ENCODE measurements around the gene CHST12.
A peak's percentile ranks its signal among the peaks of the same experiment; 100 is the strongest.
"Not testable (repeated sequence)": the region's sequence is repeated elsewhere in the genome, so short reads cannot be mapped to it uniquely, and the experiment has no call there.

Gene CHST12

DNA sequence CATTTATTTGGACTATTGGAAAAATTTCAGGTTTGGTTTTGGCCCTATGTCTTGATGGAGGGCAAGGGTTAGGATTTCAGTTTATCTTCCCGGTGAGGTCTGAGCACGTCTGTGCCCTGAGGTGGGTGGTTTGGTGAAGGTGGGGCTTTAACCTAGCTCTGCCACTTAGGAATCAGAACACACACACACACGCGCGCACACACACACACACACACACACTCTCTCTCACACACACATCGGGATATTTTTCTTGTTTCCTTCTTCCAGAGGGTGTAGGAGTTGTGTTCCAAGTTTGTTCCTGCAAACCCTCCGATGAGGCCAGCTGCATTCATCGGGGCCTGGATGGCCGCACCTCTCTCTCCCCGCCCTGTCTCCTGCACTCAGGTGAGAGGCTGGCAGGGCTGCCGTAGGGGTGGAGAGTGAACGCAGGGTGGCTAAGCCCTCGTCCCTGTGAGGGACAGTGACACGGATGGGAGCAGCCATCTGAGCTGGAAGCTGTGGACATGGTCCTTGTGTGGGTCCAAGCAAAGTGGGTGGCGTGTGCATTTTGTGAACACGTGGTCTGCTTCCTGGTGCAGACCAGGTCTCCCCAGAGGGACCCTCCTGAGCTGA, 34.2 kb downstream of the CHST12 start:
- DNase-seq, result no peak

DNA sequence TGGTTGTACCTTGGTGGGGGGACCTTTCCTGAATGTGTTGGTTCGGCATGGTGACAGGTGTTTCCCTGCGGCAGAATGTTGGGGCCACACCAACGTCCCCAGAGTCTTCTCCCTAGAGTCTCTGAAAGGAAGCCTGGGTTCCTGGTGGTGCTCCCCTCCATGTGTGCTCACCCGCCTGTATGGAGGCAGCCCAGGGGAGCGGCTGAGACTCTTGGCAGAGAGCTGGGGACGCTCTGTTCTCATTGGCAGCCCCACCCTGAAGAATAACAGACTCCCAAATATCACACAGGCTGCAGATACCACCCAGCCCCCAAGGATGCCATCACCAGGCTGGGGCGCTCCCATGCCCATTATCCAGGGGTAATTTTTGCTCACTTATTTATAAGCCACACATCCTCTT, 34.8 kb downstream of the CHST12 start:
- no peak for DNase-seq

DNA sequence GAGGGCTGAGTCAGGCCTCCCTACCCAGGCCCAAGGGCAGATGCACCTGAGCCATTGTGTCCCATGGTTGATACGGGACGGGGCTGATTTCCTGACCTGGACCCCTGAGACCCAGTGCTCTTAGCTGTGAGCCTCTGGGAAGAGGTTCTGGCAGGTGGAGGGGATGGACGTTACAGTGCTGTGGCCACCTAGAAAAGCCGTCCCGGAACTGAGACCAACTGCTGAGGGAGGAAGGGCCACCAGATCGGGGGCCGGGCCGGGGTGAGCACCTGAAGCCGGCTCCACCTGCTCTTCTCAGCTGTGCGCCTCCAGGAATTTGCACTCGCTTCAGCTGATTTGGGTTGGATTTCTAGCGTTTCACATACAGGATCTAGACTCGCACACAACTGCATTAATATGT, 35.4 kb downstream of the CHST12 start:
- DNase-seq, result no peak

DNA sequence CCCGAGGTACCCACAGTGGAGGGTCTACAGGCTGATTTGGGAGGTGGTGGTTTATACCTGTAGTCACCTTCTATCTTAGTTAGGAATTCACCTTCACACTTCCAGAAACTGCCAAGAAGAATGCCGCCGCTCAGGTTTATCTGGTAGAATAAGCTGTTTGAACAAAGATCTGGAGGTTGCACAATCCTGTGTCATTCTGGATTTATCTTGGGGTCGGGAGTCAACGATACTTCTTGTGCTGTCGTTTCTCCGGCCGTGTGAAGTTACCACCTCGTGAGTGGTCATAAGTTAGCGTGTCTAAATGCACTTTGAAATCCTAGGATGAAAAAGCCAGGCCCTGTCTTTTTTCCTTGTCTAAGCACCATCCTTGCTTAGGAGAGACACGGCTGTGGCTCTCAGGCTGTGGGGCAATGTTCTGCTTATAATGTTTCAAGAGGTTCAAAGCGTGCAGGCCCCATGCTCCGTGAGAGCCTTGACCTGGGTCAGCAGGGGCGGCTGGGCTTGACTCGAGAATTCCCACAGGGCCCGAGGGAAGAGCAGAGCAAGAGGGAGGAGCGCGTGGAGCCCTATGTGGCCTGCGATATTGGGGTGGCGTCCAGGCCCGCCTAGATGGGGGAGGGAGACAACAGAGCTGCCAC, 37.3 kb downstream of the CHST12 start:
- DNase-seq, result no peak

DNA sequence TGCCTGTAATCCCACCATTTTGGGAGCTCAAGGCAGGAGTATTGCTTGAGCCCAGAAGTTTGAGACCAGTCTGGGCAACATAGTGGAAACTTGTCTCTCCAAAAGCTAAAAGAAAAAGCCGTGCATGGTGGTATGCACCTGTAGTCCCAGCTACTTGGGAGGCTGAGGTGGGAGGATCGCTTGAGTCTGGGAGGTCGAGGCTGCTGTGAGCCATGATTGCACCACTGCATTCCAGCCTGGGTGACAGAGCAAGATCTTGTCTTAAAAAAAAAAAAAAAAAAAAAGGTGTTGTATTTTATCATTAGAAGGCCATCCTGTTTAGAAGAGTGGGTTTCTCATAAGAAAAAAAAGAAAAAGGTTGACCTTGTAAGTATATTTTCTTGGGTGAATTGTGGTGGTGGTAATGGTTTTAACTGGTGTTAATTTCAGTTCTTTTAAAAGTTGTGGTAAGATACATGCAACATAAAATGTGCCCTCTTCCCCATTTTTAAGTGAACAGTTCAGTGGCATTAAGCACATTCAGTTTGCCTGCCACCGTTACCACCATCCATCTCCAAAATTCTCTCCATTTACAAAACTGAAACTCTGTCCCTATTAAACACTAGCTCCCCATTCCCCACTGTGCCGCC, 38.1 kb downstream of the CHST12 start:
- no peak for DNase-seq

DNA sequence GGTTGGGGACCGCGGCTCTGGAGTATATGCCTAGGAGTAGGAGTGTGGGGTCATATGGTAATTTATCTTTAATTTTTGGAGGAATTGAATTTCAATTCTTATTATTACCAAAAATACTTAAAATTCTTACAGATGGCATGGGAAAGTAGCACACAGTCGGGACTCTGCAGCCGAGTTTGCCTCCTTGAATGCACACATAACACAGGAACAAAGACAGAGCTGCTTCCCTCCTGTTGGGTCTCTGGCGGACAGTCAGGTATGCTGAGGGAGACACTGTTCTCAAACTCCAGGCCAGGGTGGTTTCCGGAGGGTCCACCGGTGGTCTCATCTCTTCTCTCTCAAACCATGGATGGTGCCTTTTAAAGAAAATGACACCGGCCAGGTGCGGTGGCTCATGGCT, 40.1 kb downstream of the CHST12 start:
- no peak for DNase-seq

DNA sequence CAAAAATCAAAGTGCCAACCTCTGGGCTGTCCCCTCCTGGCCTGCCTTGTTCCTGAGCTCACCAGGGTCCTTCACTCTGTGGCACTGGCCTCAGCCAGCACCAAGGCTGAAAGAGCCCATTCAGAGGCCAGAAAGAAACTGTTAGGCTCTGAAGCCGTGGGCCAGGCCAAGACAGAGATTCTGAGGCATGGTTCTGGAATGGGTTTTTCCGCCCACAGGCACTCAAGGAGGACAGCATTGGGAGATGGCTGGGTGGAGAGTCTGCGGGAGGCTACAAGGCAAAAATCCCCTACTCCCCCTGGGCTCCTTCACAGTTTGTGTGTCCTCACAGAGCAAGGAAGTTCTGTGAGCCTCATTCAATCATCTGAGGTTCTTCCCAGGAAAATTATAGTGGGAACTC, 41.1 kb downstream of the CHST12 start:
- DNase-seq, result no peak

DNA sequence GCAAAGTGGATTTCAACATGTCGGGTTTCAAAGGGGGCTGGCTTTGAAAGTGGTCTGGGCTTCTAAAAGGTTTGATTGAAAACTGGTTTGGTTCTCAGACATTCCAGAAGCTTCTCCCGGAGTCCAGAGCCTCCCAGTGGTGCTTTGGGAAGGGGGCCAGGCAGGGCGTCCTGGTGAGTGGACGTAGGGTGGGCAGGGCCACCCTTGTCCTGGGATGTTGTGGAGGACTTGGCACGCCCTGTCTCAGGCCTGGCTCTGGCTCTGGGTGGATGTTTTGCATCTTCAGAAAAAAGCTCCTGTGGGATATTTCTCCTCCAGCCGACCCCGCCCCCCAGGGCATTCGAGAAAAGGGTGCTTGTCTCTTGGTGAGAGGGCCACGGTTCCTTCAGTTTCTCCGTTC, 41.6 kb downstream of the CHST12 start:
- DNase-seq, result no peak

DNA sequence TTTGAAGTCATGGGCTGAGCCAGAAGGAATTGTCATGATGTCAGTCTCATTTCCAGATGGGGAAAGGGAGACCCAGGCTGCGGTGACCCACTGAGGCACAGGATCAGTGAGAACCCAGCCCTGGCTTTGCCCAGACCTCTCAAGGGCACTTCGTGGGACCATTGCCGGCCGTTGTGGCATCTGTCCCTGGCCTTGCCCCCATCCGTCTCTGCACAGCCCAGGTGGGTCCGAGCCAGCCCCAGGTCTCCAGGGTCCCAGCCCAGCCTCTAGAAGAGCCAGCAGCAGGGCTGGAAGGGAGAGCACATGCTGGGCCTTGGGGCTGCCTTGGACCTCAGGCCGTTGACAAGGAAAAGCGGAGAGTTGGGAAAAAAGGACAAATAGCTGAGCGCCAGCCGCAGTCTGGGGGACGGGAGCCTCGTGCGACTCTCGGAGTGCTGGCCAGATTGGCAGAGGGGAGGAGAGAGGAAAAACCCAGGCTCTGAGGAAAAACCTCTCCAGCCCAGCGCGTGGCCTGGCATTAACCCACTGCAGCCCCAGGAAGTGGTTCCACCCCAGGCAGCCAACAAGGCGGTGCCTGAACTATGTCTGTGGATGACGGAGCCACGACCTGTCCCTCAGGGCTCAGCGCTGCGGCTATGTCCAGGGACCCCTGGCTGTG, 42.6 kb downstream of the CHST12 start:
- DNase-seq, result no peak

DNA sequence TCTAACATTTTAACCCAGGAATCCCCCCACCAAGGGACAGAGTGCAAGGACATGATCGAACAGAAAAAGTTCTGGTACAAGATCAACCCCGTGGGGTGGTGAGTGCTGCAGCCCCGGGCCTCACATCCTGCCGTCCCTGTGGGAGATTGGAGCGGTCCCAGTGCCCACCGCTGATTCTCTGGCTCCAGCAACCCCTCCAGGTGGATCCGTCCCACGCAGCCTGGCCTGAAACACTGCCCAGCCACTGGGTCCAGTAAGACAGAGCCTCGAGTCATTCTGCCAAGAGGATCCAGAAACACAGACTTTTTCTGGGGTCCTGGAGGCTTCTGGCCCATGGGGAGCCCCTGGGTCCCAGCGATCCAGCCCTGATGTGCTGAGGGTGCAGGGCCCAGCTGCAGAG, 43.3 kb downstream of the CHST12 start:
- DNase-seq, result no peak

DNA sequence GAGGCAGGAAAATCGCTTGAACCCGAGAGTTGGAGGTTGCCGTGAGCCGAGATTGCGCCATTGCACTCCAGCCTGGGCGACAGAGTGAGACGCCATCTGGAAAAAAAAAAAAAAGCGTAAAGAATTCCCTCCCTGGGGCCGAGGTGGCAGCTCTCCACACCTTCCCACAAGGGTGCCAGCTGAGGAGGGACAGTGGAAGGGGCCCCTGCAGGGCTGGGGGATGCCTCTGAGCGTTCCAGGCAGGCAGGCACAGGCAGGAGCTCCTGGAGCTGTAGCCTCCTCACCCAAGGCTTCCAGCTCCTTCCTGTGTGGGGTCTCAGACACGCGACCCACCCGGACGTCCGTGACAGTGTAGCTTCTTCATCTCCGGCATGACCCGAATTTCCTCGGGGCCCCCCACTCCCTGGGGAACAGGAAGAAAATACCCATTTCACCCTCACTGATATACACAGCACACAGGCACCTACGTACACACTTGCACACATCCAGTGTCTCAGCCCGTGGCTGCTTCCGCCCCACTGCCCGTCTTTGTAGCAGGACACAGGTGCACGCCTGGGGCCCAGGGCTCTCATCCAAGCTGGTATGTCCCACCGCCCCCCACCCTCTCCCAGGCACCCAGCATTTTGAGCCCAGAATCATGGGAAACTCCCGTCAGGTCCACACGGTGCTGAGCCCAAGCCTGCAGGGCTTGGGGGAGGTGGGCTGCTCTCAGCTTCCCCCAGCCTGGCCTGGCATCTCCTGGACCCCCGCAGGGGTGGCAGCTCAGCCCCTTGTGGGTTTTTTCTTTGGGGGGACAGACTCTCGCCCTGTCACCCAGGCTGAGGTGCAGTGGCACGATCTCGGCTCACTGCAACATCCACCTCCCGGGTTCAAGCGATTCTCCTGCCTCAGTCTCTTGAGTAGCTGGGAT, 47.0 kb downstream of the CHST12 start:
- no peak for DNase-seq

DNA sequence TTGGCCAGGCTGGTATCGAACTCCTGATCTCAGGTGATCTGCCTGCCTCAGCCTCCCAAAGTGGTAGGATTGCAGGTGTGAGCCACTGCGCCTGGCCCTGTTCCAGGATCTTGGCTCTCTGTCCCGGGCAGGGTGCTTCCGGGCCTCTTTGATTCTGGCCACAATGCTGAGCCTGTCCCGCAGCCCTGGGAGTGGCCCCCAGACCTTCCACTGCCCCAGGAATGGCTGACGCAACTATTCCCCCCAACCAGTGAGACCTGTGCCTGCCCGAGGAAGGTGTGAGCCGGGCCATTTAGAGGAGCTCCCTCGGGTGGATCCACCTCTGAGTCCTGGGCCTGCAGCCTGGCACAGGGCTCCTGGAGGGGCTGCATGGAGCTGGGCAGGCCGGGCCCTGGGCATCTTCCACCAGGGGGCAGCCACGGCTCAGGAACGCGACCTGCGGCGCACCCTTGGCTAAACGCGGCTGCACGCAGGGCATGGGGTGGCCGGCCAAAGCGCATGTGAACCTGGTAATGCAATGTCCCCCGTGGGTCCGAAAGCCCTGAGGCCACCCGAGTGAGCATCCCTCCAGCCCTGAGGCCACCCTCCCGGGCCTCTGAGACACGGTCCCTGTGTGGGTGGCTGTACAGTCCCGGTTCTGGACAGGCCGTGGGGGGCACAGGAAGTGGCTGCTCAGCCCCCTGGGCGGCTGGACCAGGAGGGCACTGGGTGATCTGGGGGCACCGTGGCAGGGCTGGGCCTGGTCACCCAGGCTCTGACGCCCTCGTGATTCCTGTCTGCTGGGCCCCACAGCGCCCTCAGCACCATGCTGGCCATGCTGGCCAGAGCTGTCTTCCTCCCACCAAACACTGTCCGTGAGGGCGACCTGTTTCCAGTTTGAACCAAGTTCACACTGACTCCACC, 48.0 kb downstream of the CHST12 start:
- DNase-seq, result peak; percentile 86 to 91

DNA sequence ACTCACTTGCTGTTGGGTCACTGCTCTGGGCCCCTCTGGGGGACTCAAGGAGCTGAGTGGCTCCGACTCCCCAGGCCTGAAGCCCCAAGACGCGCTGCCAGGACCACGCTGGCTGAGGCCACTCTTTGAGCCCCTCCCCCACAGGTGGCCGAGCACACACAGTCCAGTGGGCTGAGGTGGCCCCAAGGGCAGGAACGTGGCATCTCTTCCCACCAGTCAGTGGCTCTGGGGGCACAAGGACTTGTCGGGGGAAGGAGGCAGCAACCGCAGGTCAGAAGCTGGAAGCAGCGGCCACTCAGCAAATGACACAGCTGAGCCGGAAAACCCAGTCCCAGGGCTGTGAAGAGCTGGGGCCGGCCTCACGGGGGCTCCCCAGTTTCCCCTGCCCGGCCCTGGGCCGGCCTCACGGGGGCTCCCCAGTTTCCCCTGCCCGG, 48.7 kb downstream of the CHST12 start:
- DNase-seq, result peak in 1 of 2 experiments; percentile 31

DNA sequence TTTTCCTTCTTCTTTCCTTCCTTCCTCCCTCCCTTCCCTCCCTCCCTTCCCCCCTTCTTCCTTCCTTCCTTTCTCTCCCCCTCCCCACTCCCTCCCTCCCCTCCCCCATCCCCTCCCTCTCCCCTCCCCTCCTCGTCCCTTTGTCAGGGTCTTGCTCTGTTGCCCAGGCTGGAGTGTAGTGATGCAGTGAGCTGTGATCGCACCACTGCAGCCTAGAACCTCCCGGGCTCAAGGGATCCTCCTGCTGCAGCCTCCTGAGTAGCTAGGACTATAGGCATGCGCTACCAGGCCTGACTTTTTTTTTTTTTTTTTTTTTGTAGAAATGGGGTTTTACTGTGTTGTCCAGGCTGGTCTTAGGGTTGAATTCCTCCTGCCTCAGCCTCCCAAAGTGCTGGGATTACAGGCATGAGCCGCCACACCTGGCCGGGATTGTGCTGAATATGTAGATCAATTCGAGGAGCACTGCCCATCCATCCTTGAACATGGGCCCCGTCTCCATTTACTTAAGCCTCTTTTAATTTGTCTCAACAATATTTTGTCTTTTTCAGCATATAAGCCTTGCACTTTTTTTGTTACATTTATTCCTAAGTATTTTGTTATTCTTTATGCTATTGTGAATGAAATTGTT, 49.3 kb downstream of the CHST12 start:
- no peak for DNase-seq

DNA sequence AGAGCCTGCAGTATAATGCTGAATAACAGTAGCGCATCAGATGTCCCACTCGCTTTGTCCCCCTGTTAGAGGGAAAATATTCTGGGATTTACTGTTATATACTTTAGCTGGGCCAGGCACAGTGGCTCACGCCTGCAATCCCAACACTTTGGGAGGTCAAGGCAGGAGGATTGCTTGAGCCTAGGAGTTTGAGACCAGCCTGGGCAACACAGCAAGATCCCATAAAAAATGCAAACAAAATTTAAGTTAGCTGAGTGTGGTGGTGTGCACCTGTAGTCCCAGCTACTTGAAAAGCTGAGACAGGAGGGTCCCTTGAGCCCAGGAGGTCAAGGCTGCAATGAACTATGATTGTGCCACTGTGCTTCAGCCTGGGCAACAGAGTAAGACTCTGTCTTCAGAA, 50.4 kb downstream of the CHST12 start:
- not testable (repeated sequence) for DNase-seq

DNA sequence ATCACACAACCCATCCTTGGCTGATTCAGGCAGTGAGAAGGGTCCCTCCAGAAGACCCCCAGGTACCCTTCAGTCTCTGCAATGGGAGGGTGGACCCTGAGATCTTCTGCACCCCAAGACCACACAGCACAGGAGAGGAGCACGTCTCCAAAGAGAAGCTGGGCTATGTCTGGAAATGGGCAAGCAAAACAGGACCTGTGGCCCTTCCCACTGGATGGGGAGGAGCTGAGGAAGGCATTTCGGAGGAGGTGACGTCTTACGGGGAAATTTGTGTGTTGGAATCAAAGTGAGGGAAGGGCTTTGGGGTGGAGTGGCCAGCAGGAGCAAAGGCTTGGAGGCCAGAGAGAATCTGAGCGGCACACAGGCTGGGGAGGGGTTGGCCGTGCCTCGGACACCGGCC, 56.3 kb downstream of the CHST12 start:
- no peak for DNase-seq

DNA sequence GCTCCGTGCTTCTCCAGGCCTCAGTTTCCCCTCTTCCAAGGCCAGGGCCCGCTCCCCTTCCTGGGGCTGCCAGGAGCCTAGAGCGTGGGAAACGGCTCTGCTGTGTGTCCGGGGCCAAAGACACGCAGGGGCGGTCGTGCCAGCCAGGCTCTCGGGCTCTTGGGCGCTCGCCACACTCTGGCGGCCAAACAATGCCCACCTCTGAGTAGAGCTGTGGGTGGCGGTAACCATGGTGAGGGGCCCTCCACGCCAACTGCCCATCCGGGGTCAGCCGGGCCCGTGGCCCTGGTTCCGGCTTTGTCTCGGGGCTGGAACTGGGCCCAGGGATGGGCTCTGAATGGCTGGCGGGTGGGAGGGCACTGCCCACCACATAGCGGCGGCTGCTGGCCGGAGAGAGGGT, 56.8 kb downstream of the CHST12 start:
- no peak for DNase-seq

DNA sequence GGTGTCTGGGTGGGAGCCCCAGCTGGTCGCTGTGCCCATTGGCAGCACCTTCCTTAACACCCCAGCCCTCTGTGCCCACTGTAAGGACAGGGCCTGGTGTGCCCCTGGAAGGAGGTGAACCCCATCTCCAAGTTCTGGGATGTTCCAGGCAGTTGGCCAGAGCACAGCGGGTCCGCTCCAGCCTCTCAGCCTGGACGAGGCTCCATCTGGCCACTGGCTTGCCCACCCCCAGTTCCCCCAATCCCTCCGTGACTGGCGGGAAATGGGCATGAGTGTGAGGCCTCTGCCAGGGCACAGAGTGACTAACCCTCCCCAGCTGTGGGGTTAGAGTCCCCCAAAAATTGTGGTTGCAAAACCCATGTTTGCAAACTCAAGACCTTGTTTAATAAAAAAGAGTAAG, 57.2 kb downstream of the CHST12 start:
- no peak for DNase-seq

DNA sequence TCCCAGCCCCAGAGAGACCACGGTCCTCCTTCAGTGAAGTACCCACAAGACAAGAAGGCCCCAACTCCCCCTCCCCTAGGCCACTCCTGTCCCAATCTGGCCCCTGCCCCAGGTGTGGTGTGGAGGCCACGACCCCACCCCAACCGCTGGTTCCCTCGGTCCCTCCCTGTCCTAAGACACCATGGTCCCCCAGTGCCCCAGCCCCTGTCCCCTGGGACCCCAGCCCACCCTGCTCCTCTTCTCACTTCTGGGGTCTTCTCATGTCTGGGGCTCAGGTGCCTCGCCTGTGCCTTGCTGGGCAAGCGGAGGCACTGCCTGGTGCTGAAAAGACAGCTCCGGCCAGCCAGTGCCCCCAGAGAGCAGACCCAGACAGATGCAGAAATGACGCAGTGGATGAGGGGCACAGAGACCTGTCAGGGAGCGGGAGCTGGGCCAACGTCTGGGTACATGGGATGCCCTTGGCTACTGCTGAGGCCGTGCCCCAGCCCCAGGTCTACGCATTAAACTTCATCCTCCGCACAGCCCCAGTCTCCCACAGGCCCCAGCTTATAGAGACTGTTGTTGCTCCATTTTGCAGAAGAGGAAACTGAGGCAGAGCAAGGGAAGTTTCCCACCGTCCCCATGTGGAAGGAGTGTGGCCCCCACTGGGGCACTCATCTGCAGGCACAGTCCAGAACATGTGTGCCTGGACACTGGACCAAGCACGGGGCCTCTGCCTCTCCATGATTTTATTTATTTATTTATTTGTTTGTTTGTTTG, 58.0 kb downstream of the CHST12 start:
- no peak for DNase-seq

DNA sequence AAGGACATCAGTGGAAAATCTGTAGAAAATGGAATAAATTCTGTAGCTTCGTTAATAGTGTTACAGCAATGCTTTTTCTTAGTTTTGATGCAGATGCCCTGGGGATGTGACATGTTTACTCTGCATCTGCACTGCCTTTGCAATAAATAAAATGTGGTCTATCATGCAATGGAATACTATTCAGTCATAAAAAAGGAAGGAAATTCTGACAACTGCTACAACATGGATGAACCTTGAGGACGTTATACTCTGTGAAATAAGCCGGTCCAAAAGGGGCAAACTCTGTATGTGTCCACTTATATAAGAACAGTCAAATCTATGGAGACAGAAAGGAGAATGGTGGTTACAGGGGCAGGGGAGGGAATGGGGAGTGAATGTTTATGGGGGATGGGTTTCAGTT, 59.3 kb downstream of the CHST12 start:
- no peak for DNase-seq

DNA sequence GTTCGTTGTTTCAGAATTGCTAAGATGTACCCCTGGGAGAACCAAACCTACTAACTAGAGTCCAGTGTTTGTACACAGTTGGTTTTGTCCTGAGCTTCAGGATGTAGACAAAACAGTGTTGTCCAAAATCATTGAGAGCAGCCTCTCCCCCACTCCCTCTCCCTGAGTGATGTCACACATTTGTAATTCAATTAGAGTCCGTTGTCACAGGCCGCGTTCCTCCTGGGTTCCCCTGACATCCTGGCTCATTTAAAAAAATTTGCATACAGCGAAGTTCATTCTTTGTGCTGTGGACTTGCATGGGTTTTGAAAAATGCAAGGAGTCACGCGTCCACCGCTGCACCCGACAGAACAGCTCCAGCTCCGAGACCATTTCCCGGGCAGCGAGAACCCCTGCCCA, 62.5 kb downstream of the CHST12 start:
- DNase-seq, result no peak

Measured in SHP77 (cell line).